HepG2 (cell line): ENCODE data around the gene BCDIN3D. TPM values are rescaled to one million over a fixed set of nuclear protein-coding genes. Genes with fewer than 3 reads are reported as not detected.

Source experiments
- ATAC-seq: fragments of 200-7000 bp; cut with Tn5 transposase; 3 replicates; pipeline ENCODE4 v1.9.1; 2020; ENCODE audit warnings: mild to moderate bottlenecking, moderate library complexity
- BruUV-seq: library from RNA; stranded (reverse); fragments of 400-500 nt; replicated peaks from 2 replicates; lab custom pipeline; 2021; lab: Mats Ljungman, UMichigan
- CTCF ChIA-PET: fragments of 300-600 bp; formaldehyde crosslinking; extraction: SDS; loops from one replicate; lab custom pipeline; 2021; ENCODE audit warnings: low total read pairs, inconsistent platforms, low intra/inter-chr PET ratio; lab: Yijun Ruan, JAX
- POLR2A ChIA-PET: fragments of 350-600 bp; sonication (Branson Sonifier 250); formaldehyde crosslinking; loops from one replicate; lab custom pipeline; 2020; ENCODE audit warnings: antibody characterized with exemption, inconsistent platforms; lab: Yijun Ruan, JAX
- DNase-seq: peaks from one replicate; pipeline ENCODE4 v3.0.0-alpha.2; 2015; ENCODE audit warnings: low spot score
- FAIRE-seq: peaks from 3 replicates; lab custom pipeline; 2011; peaks lifted over from hg19 to GRCh38; lab: Jason Lieb, UNC
- H2AFZ ChIP-seq: one replicate; pipeline ENCODE4 v1.6.1; 2011; ENCODE audit warnings: low read length, inconsistent platforms
- H3K27ac ChIP-seq: fragments of 300-600 bp; 3 replicates; pipeline ENCODE4 v1.8.0; 2011; ENCODE audit warnings: mixed run types, mild to moderate bottlenecking, mixed read lengths, low read length, inconsistent platforms; ENCODE audit not compliant: insufficient read depth; ENCODE audit errors: extremely low read length
- H3K27me3 ChIP-seq, 2 experiments: fragments of 200-600 bp in 1 of 2; 2 replicates in 1 of 2; 3 replicates in 1 of 2; pipeline versions ENCODE4 v1.6.0 to v1.8.0; 2011; ENCODE audit warnings: low read length in 2 of 2, mild to moderate bottlenecking in 2 of 2, moderate library complexity in 2 of 2, inconsistent platforms in 1 of 2; ENCODE audit not compliant: insufficient read depth in 2 of 2, control insufficient read depth in 1 of 2
- H3K36me3 ChIP-seq, 2 experiments: fragments of 200-600 bp in 1 of 2; replicated peaks in 1 of 2; 2 replicates in 1 of 2; 3 replicates in 1 of 2; pipeline versions ENCODE4 v1.5.1 to v1.8.0; 2011; ENCODE audit warnings: low read length in 2 of 2, inconsistent platforms in 1 of 2; ENCODE audit not compliant: insufficient read depth in 2 of 2, control insufficient read depth in 1 of 2
- H3K4me1 ChIP-seq: 2 replicates; pipeline ENCODE4 v1.5.1; 2012; ENCODE audit warnings: low read length, inconsistent platforms; ENCODE audit not compliant: insufficient read depth
- H3K4me2 ChIP-seq: 2 replicates; pipeline ENCODE4 v1.6.0; 2011; ENCODE audit warnings: low read depth, low read length, inconsistent platforms
- H3K4me3 ChIP-seq, 3 experiments: fragments of 200-600 bp in 1 of 3; sonication (generic), shearing (Covaris generic) in 1 of 3; replicated peaks in 1 of 3; 2 replicates each; pipeline ENCODE4 v1.5.1; 2011 to 2016; ENCODE audit warnings: low read length in 3 of 3, inconsistent platforms in 2 of 3, low read depth in 2 of 3, mild to moderate bottlenecking in 2 of 3, control low read depth in 1 of 3, mixed read lengths in 1 of 3; ENCODE audit not compliant: insufficient read depth in 1 of 3
- H3K79me2 ChIP-seq: one replicate; pipeline ENCODE4 v1.6.1; 2011; ENCODE audit warnings: low read length, inconsistent platforms; ENCODE audit not compliant: insufficient read depth
- H3K9ac ChIP-seq: 2 replicates; pipeline ENCODE4 v1.6.0; 2011; ENCODE audit warnings: mild to moderate bottlenecking, low read depth, low read length, inconsistent platforms; ENCODE audit not compliant: insufficient read depth
- H3K9me3 ChIP-seq: 2 replicates; pipeline ENCODE4 v1.5.1; 2012; ENCODE audit warnings: mild to moderate bottlenecking, low read length
- H4K20me1 ChIP-seq: 2 replicates; pipeline ENCODE4 v1.6.0; 2011; ENCODE audit warnings: inconsistent platforms, mild to moderate bottlenecking, low read length, moderate library complexity; ENCODE audit not compliant: insufficient read depth
- GFI1 ChIP-seq: sonication (generic); formaldehyde crosslinking; IDR thresholded peaks from 2 replicates; pipeline ENCODE4 v1.5.0; 2020; ENCODE audit warnings: missing genetic modification reagents, mild to moderate bottlenecking, borderline replicate concordance
- KDM2A ChIP-seq: sonication (generic); formaldehyde crosslinking; IDR thresholded peaks from 2 replicates; pipeline ENCODE4 v1.4.0; 2020; ENCODE audit warnings: low read depth, missing genetic modification reagents, borderline replicate concordance
- MZF1 ChIP-seq: sonication (generic); formaldehyde crosslinking; IDR thresholded peaks from 2 replicates; pipeline ENCODE4 v1.8.1; 2023; ENCODE audit warnings: mild to moderate bottlenecking, missing genetic modification reagents, borderline replicate concordance
- PHF5A ChIP-seq: IDR thresholded peaks from one replicate; pipeline ENCODE4 v1.6.1; 2018; ENCODE audit warnings: low read depth, missing genetic modification reagents; ENCODE audit not compliant: unreplicated experiment
- ZNF224 ChIP-seq: sonication (generic); formaldehyde crosslinking; IDR thresholded peaks from 2 replicates; pipeline ENCODE4 v1.5.0; 2020; ENCODE audit warnings: mild to moderate bottlenecking, missing genetic modification reagents
- ZNF232 ChIP-seq: sonication (generic); formaldehyde crosslinking; IDR thresholded peaks from 2 replicates; pipeline ENCODE4 v1.4.0; 2020; ENCODE audit warnings: missing genetic modification reagents, borderline replicate concordance
- ZNF775 ChIP-seq: sonication (generic); formaldehyde crosslinking; IDR thresholded peaks from 2 replicates; pipeline ENCODE4 v1.4.0; 2020; ENCODE audit warnings: missing genetic modification reagents, mild to moderate bottlenecking, moderate library complexity, borderline replicate concordance
- ZNF788 ChIP-seq: sonication (generic); formaldehyde crosslinking; IDR thresholded peaks from 2 replicates; pipeline ENCODE4 v1.5.0; 2020; ENCODE audit warnings: mild to moderate bottlenecking, missing genetic modification reagents, borderline replicate concordance
- WGBS: methylation state at CpG from one replicate; pipeline ENCODE4 v1.1.6; 2017; ENCODE audit warnings: low lambda C conversion rate; 5-methylcytosine and 5-hydroxymethylcytosine counted together
- in situ Hi-C: cut with HindIII; loops from 2 replicates; pipeline ENCODE4 v1.10.0; 2017; ENCODE audit warnings: low pct_unique_long_range_greater_than_20kb; ENCODE audit not compliant: extremely low pct_ligation_motif_present
- intact Hi-C: fragments of 100-400 bp; cut with micrococcal nuclease; formaldehyde crosslinking; loops from one replicate; pipeline ENCODE4 v1.10.0; 2022; ENCODE audit not compliant: unreplicated experiment
- polyA plus RNA-seq, 8 experiments: library from polyadenylated mRNA; depleted of rRNA in 3 of 8; stranded (reverse) in 7 of 8; unstranded in 1 of 8; fragments of >200 nt; fragmentation: Illumina TruSeq in 4 of 8; extraction: Trizol in 4 of 8; gene quantifications; 2 replicates each; pipeline versions ENCODE4 v1.2.1 to v1.2.3, GENCODE V29; 2011 to 2016; ENCODE audit warnings: low read depth in 4 of 8, missing spikeins in 1 of 8, mixed read lengths in 1 of 8; ENCODE audit not compliant: insufficient read depth in 1 of 8
- total RNA-seq, 5 experiments: library from RNA; depleted of rRNA; stranded (reverse); fragments of >200 nt; fragmentation: Illumina TruSeq; extraction: Trizol; gene quantifications; 2 replicates each; pipeline ENCODE4 v1.2.3, GENCODE V29; 2016; ENCODE audit warnings: low read depth in 1 of 5
- TF ChIP-seq, protein P1 (sequence below): sonication (generic); formaldehyde crosslinking; IDR thresholded peaks from 2 replicates; pipeline ENCODE4 v1.4.0; 2020; ENCODE audit warnings: low read depth, missing genetic modification reagents
- TF ChIP-seq, protein P2 (sequence below): conservative IDR thresholded peaks from 2 replicates; pipeline ENCODE4 v1.6.1; 2018; ENCODE audit warnings: missing genetic modification reagents
- TF ChIP-seq, protein P3 (sequence below): sonication (generic); formaldehyde crosslinking; IDR thresholded peaks from 2 replicates; pipeline ENCODE4 v1.5.0; 2020; ENCODE audit warnings: mild to moderate bottlenecking, missing genetic modification reagents
- TF ChIP-seq, protein P4 (sequence below): sonication (generic); formaldehyde crosslinking; IDR thresholded peaks from 2 replicates; pipeline ENCODE4 v1.4.0; 2020; ENCODE audit warnings: low read depth, mild to moderate bottlenecking, missing genetic modification reagents
- TF ChIP-seq, protein P5 (sequence below): sonication (generic); formaldehyde crosslinking; IDR thresholded peaks from 2 replicates; pipeline ENCODE4 v1.5.1; 2020; ENCODE audit warnings: missing genetic modification reagents, mild to moderate bottlenecking, borderline replicate concordance

The BCDIN3D gene
- total and polyA plus RNA-seq, 2 of the 13 experiments (the other 11 are each of a cell fraction or from before 2014, with no cell fraction given), result 2.2 to 2.5 TPM

DNA sequence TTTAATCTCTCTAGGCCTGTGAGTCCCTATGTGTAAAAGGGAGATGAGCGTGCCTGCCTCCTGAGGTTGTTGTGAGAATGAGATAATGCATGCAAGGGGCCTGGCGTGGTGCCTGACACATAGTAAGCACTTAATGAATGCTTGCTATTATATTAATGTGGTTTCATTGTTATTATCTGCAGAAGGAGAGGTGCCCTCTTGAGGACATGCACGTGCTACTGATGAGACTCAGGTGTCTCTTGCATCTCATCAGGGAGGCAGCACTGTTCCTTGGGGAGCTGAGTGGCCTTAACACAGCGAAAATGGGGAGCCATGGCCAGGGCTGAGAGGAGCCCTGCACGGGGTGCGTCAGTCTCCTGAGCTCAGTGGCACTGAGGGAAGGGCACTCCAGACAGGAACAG lies 29.9 kb upstream of the BCDIN3D start (continued):
- TF ChIP-seq, protein P1, sequence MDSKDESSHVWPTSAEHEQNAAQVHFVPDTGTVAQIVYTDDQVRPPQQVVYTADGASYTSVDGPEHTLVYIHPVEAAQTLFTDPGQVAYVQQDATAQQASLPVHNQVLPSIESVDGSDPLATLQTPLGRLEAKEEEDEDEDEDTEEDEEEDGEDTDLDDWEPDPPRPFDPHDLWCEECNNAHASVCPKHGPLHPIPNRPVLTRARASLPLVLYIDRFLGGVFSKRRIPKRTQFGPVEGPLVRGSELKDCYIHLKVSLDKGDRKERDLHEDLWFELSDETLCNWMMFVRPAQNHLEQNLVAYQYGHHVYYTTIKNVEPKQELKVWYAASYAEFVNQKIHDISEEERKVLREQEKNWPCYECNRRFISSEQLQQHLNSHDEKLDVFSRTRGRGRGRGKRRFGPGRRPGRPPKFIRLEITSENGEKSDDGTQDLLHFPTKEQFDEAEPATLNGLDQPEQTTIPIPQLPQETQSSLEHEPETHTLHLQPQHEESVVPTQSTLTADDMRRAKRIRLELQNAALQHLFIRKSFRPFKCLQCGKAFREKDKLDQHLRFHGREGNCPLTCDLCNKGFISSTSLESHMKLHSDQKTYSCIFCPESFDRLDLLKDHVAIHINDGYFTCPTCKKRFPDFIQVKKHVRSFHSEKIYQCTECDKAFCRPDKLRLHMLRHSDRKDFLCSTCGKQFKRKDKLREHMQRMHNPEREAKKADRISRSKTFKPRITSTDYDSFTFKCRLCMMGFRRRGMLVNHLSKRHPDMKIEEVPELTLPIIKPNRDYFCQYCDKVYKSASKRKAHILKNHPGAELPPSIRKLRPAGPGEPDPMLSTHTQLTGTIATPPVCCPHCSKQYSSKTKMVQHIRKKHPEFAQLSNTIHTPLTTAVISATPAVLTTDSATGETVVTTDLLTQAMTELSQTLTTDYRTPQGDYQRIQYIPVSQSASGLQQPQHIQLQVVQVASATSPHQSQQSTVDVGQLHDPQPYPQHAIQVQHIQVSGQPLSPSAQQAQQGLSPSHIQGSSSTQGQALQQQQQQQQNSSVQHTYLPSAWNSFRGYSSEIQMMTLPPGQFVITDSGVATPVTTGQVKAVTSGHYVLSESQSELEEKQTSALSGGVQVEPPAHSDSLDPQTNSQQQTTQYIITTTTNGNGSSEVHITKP, result no peak

DNA sequence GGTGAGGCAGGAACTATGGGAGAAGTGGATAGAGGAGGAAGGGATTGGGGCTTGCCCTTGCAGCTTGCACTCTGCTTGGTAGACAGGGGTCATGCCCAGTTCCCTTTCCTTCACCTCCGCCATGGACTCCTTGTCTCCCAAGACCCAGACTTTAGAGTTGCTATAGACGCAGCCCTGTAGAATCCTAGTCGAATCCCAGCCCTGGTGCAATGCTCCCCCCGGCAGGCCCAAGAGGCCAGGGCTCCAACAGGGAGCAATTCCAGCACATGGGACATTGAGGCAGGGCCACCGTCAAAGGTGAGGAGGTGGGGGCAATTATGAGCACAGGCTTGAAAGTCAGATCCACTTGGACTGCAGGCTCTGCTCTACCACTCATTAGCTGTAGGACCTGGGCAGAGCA lies 29.5 kb upstream of the BCDIN3D start:
- Histone ChIP-seq H2AFZ (no peak overlapping the region), H3K4me3 (no peak overlapping the region), H3K36me3 (no peaks in the 10 kb centered on the region), H3K79me2 (no peaks in the 10 kb centered on the region), H3K9ac (no peak overlapping the region), H3K9me3 (no peaks in the 10 kb centered on the region), H3K4me1 (peaks cover 17% of the 10 kb centered on the region), H3K27ac (no peak overlapping the region), H4K20me1 (no peaks in the 10 kb centered on the region), H3K4me2 (no peak overlapping the region), H3K27me3 (peaks cover 2 to 41% of the 10 kb centered on the region in 2 experiments; a peak in 3 of 5 replicates)
- in situ Hi-C loops (no loop called here), intact Hi-C loops (no loop called here)
- no TSS peak for BruUV-seq
- DNase-seq (no peak), ATAC-seq (no peak), FAIRE-seq (no peak)
- ChIA-PET POLR2A (no interaction called here), CTCF (no interaction called here)
- no CpG with 5 or more reads among the region's 5 CpGs for WGBS
- TF ChIP-seq GFI1 (CRISPR knock-in tag) (no peak), ZNF775 (no peak), MZF1 (CRISPR knock-in tag) (no peak), PHF5A (CRISPR knock-in tag) (no peak), ZNF224 (no peak), ZNF788 (CRISPR knock-in tag) (no peak), KDM2A (CRISPR knock-in tag) (no peak), ZNF232 (CRISPR knock-in tag) (no peak)
- TF ChIP-seq, protein P2, sequence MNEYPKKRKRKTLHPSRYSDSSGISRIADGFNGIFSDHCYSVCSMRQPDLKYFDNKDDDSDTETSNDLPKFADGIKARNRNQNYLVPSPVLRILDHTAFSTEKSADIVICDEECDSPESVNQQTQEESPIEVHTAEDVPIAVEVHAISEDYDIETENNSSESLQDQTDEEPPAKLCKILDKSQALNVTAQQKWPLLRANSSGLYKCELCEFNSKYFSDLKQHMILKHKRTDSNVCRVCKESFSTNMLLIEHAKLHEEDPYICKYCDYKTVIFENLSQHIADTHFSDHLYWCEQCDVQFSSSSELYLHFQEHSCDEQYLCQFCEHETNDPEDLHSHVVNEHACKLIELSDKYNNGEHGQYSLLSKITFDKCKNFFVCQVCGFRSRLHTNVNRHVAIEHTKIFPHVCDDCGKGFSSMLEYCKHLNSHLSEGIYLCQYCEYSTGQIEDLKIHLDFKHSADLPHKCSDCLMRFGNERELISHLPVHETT (CRISPR knock-in tag), result no peak
- TF ChIP-seq, protein P3, sequence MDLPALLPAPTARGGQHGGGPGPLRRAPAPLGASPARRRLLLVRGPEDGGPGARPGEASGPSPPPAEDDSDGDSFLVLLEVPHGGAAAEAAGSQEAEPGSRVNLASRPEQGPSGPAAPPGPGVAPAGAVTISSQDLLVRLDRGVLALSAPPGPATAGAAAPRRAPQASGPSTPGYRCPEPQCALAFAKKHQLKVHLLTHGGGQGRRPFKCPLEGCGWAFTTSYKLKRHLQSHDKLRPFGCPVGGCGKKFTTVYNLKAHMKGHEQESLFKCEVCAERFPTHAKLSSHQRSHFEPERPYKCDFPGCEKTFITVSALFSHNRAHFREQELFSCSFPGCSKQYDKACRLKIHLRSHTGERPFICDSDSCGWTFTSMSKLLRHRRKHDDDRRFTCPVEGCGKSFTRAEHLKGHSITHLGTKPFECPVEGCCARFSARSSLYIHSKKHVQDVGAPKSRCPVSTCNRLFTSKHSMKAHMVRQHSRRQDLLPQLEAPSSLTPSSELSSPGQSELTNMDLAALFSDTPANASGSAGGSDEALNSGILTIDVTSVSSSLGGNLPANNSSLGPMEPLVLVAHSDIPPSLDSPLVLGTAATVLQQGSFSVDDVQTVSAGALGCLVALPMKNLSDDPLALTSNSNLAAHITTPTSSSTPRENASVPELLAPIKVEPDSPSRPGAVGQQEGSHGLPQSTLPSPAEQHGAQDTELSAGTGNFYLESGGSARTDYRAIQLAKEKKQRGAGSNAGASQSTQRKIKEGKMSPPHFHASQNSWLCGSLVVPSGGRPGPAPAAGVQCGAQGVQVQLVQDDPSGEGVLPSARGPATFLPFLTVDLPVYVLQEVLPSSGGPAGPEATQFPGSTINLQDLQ (CRISPR knock-in tag), result no peak
- TF ChIP-seq, protein P4, sequence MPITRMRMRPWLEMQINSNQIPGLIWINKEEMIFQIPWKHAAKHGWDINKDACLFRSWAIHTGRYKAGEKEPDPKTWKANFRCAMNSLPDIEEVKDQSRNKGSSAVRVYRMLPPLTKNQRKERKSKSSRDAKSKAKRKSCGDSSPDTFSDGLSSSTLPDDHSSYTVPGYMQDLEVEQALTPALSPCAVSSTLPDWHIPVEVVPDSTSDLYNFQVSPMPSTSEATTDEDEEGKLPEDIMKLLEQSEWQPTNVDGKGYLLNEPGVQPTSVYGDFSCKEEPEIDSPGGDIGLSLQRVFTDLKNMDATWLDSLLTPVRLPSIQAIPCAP (CRISPR knock-in tag), result no peak
- TF ChIP-seq, protein P5, sequence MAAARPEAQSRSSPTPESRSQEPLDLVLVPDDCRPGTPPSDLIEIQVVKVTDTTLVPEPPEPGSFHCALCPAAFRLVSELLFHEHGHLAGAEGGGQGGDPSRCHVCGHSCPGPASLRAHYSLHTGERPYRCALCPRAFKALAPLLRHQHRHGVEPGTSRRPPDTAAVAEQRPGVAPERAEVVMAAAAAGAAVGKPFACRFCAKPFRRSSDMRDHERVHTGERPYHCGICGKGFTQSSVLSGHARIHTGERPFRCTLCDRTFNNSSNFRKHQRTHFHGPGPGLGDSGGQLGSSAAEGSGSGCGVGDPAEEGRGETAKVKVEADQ, result no peak
